ENCODE results near the gene PLEKHA6.

The PLEKHA6 gene

GRCh38 chr1:204294357-204294756 lies 65.4 kb downstream of the PLEKHA6 start:
- Histone ChIP-seq H3K4me3 (no peak overlapping the region), H3K36me3 (no peaks in the 10 kb centered on the region), H4K20me1 (no peaks in the 10 kb centered on the region), H3K9me3 (no peaks in the 10 kb centered on the region), H3K4me1 (peaks cover 16% of the 10 kb centered on the region), H3K4me2 (no peak overlapping the region), H3K27me3 (no peaks in the 10 kb centered on the region), H3K27ac (no peak overlapping the region), H3K9ac (no peak overlapping the region)
- no peak for TF ChIP-seq Cebpa-rat (IDR thresholded peaks at IDR 0.05)

DNA sequence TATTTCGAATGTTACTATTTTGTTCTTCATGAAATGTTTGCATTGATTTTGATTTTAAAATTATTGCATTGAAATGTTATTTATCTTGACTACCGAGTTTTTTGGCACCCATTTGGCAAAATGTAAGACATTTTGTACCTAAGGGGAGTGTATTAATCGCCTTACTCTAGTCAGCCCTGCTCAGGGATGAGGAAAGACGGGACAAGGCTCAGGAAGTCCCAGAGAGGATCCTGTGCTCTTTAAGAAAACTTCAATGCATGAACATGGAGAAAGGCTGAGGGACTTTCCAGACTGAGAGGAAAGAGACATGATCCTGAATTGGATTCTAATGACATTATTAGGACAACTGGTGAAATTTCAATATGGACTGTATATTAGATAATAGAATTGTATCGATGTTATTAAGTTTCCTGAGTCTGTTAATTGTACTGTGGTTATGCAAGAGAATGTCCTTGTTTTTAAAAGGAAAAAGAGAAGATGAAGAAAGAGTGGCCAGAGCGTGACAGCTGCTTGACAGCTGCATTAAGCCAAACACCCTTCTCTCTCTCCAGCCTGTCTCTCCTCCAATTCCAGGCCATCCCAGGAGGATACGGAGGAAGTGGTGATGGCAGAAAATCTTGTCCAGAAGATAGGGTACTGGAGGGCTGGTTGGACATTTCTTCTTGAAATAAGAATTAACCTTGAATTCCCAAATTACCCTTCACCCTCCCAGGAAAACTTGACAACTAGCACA lies 66.0 kb downstream of the PLEKHA6 start:
- Histone ChIP-seq H3K4me2 (no peak overlapping the region), H3K9ac (no peak overlapping the region), H3K9me3 (no peaks in the 10 kb centered on the region), H3K36me3 (no peaks in the 10 kb centered on the region), H3K4me3 (no peak overlapping the region), H3K4me1 (peaks cover 22% of the 10 kb centered on the region), H3K27ac (no peak overlapping the region), H4K20me1 (no peaks in the 10 kb centered on the region), H3K27me3 (no peaks in the 10 kb centered on the region)
- TF ChIP-seq Cebpa-rat (IDR thresholded peaks at IDR 0.05): no peak

DNA sequence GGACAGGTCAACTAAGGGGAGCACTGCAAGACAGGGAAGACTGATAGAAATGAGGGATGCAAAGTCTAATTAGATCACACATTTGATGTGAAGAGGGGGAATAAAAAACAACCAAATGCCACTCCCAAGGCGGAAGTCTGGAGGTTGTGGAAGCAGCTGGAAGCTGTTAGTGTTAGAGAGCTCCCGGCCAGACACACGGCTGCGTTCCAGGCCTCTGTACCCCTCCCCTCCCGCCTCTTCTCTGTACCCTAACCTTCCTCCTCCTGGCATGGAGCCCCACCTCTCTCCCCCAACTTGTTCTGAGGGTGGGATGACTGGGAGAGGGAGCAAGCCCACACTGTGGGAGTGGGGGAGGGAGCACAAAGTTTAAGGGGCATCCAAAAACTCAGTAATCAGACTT lies 67.0 kb downstream of the PLEKHA6 start:
- Histone ChIP-seq H4K20me1 (no peaks in the 10 kb centered on the region), H3K9me3 (no peaks in the 10 kb centered on the region), H3K36me3 (no peaks in the 10 kb centered on the region), H3K27me3 (no peaks in the 10 kb centered on the region), H3K9ac (no peak overlapping the region), H3K4me3 (no peak overlapping the region), H3K4me2 (no peak overlapping the region), H3K4me1 (peaks cover 32% of the 10 kb centered on the region), H3K27ac (no peak overlapping the region)
- TF ChIP-seq Cebpa-rat (IDR thresholded peaks at IDR 0.05): no peak

DNA sequence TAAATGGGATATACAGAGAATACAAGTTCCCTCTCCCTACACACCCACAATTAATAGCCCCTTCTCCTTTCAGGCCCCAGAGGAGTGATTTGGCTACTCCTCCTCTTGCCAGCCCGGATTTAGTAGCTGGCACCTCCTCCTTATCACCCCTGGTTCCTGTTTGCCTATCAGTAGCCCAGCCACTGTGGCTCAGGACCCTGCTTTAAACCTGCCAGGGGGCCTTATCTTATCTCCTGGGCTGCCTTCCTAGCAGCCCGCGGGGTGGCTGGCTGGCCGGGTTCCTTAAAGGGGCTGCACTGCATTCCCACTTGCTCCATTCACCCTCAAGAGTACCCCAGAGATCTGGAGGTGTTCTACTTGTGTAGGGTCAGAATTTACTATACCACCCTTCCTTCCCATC lies 70.4 kb downstream of the PLEKHA6 start:
- Histone ChIP-seq H3K4me2 (no peak overlapping the region), H3K27ac (no peak overlapping the region)

GRCh38 chr1:204288021-204288588 lies 71.6 kb downstream of the PLEKHA6 start:
- Histone ChIP-seq H3K27ac (peak overlapping the region; percentile 79; the same call in 1 of the 2 replicates), H3K4me1 (peaks cover 41% of the 10 kb centered on the region), H3K4me2 (peak overlapping the region; percentile 88), H3K36me3 (no peaks in the 10 kb centered on the region), H4K20me1 (no peaks in the 10 kb centered on the region), H3K4me3 (no peak overlapping the region), H3K9ac (peak overlapping the region; percentile 54; the same call in 1 of the 2 replicates), H3K9me3 (no peaks in the 10 kb centered on the region), H3K27me3 (no peaks in the 10 kb centered on the region)
- no peak for TF ChIP-seq Cebpa-rat (IDR thresholded peaks at IDR 0.05)

More for the DNA sequence above, 70.4 kb downstream of the PLEKHA6 start:
- H3K4me1 ChIP-seq: peaks cover 41% of the 10 kb centered on the region
- H3K36me3 ChIP-seq: no peaks in the 10 kb centered on the region
- no peaks in the 10 kb centered on the region for H3K27me3 ChIP-seq
- H3K9ac ChIP-seq: no peak overlapping the region
- no peaks in the 10 kb centered on the region for H4K20me1 ChIP-seq
- H3K4me3 ChIP-seq: no peak overlapping the region
- no peak for TF ChIP-seq Cebpa-rat (IDR thresholded peaks at IDR 0.05)
- H3K9me3 ChIP-seq: no peaks in the 10 kb centered on the region

DNA sequence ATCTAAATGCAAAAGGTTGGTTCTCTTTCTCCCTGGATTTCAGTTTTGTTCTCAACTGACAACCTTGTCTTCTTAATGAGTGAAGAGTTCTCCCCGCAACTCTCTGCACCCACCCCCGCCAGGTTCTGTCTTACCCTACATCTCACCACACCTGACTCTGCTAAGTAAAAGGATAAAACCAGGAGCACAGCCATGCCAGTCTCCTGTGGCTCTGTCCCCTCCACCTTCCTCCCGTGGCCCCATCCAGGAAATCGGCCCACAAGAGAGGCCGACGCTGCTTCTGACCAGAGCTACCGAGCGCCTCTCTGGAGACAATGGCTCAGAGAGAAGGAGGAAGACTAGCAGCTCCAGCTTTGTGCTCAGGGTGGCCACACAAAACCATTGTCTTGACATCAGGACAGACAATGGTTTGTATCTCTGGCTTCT lies 72.2 kb downstream of the PLEKHA6 start:
- Histone ChIP-seq H3K27ac (peak overlapping the region; percentile 79), H3K4me3 (0 out of 2 replicates have a peak overlapping the region, but pooled peaks have one; percentile 42), H4K20me1 (no peaks in the 10 kb centered on the region), H3K9ac (peak overlapping the region; percentile 54; the same call in 1 of the 2 replicates), H3K27me3 (no peaks in the 10 kb centered on the region), H3K9me3 (no peaks in the 10 kb centered on the region), H3K36me3 (no peaks in the 10 kb centered on the region), H3K4me2 (peak overlapping the region; percentile 88), H3K4me1 (peaks cover 41% of the 10 kb centered on the region)
- no peak for TF ChIP-seq Cebpa-rat (IDR thresholded peaks at IDR 0.05)

DNA sequence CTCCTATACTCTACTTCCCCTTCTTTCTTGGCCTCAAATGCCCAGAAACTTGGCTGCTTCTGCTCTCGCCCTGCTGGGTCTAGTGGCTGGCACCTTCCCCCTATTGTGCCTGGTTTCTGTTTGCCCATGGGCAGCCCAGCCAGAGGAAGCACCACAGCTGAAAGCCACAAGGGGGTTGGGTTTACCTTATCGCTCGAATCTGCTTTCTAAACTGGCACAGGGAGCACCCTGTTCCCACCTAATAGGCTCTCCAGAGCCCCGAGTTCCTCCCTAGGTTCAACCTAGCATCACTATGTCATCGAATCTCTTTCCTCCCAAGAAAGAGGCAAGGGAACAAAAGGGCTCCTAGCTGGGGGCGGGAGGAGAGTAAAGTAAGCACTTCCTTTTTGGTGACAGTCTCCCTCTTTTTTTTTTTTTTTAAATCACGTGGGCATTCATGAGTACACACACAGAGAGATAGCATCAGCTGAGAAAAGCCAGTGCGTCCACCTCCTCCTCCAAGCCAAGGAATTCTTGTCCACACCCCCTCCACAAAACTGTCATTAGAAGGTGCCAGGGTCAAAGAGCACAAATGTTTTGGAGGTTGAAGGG lies 72.8 kb downstream of the PLEKHA6 start:
- Histone ChIP-seq H3K4me3 (peak overlapping the region; percentile 42), H3K4me2 (peak overlapping the region; percentile 88), H3K9ac (peak overlapping the region; percentile 54), H3K4me1 (peaks cover 41% of the 10 kb centered on the region), H3K36me3 (no peaks in the 10 kb centered on the region), H4K20me1 (no peaks in the 10 kb centered on the region), H3K27ac (peak overlapping the region; percentile 79), H3K9me3 (no peaks in the 10 kb centered on the region), H3K27me3 (no peaks in the 10 kb centered on the region)
- TF ChIP-seq Cebpa-rat (IDR thresholded peaks at IDR 0.05): no peak

DNA sequence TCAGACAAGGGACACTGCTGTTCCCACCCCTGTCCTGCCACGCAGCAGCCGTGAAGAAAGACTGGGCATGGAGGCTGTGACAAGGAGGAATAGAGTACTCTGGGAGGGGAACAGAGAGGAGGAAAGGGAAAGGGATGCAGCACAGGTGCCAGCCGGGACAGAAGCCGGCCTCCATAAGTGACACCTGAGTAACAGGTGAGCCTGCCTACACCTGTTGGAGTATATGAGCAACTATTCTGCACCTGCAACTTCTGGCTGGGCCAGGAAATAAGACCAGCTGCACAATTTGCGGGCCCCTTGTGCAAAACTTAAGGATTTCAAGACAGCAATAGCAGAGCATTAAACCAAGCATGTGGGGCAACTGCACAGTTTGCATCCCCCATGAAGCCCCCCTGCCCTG lies 73.4 kb downstream of the PLEKHA6 start:
- no peaks in the 10 kb centered on the region for H3K9me3 ChIP-seq
- no peak for TF ChIP-seq Cebpa-rat (IDR thresholded peaks at IDR 0.05)
- H3K36me3 ChIP-seq: no peaks in the 10 kb centered on the region
- peak overlapping the region; percentile 88 for H3K4me2 ChIP-seq
- H3K4me3 ChIP-seq: peak overlapping the region; percentile 42
- H4K20me1 ChIP-seq: no peaks in the 10 kb centered on the region
- H3K27ac ChIP-seq: peak overlapping the region; percentile 79
- H3K9ac ChIP-seq: peak overlapping the region; percentile 54; the same call in 1 of the 2 replicates
- H3K4me1 ChIP-seq: peaks cover 41% of the 10 kb centered on the region
- H3K27me3 ChIP-seq: no peaks in the 10 kb centered on the region

- H3K9ac ChIP-seq: 0 out of 2 replicates have a peak overlapping the region, but pooled peaks have one; percentile 54
- H3K4me1 ChIP-seq: peaks cover 41% of the 10 kb centered on the region
- no peaks in the 10 kb centered on the region for H3K9me3 ChIP-seq
- peak overlapping the region; percentile 79 for H3K27ac ChIP-seq
- no peaks in the 10 kb centered on the region for H4K20me1 ChIP-seq
- peak overlapping the region; percentile 88 for H3K4me2 ChIP-seq
- H3K27me3 ChIP-seq: no peaks in the 10 kb centered on the region
- TF ChIP-seq Cebpa-rat (IDR thresholded peaks at IDR 0.05): no peak
- H3K4me3 ChIP-seq: no peak overlapping the region; the same call in 1 of the 2 replicates
- no peaks in the 10 kb centered on the region for H3K36me3 ChIP-seq
Observed at GRCh38 chr1:204285436-204286305, 74.1 kb downstream of the PLEKHA6 start.

Measured in BLaER1 (cell line).